SK-N-SH (cell line): ENCODE data around the gene FBXO21. TPM values are rescaled to one million over a fixed set of nuclear protein-coding genes. Genes with fewer than 3 reads are reported as not detected.

Experiments
- CTCF ChIA-PET: fragments of 300-600, 350-600 bp; formaldehyde crosslinking; extraction: SDS; loops from one replicate; lab custom pipeline; 2021; lab: Yijun Ruan, JAX
- POLR2A ChIA-PET: fragments of 350-600 bp; sonication (Branson Sonifier 250); formaldehyde crosslinking; extraction: SDS; loops from one replicate; lab custom pipeline; 2020; ENCODE audit warnings: antibody characterized with exemption, inconsistent platforms; lab: Yijun Ruan, JAX
- DNase-seq: peaks from one replicate; pipeline ENCODE4 v3.0.0; 2012
- H2AFZ ChIP-seq: fragments of 200-600 bp; sonication (generic); 2 replicates; pipeline ENCODE4 v1.8.1; 2016; ENCODE audit warnings: antibody characterized with exemption, mild to moderate bottlenecking, low read depth
- H3F3A ChIP-seq: fragments of 200-600 bp; sonication (generic); replicated peaks from 2 replicates; pipeline ENCODE3; 2016; ENCODE audit warnings: antibody characterized with exemption, mild to moderate bottlenecking; ENCODE audit not compliant: insufficient read depth
- H3K27ac ChIP-seq, 2 experiments: fragments of 200-500 bp in 1 of 2; fragments of 200-600 bp in 1 of 2; sonication (Bioruptor generic) in 1 of 2; sonication (generic), shearing (Covaris generic) in 1 of 2; 2 replicates each; pipeline versions ENCODE4 v1.5.1 to v1.6.1; 2014 to 2016; ENCODE audit warnings: low read depth in 2 of 2, inconsistent platforms in 1 of 2, low read length in 1 of 2, mild to moderate bottlenecking in 1 of 2, mixed read lengths in 1 of 2
- H3K27me3 ChIP-seq: fragments of 200-600 bp; sonication (generic), shearing (Covaris generic); 2 replicates; pipeline ENCODE4 v1.6.1; 2016; ENCODE audit warnings: mixed run types; ENCODE audit not compliant: insufficient read depth
- H3K36me3 ChIP-seq, 2 experiments: fragments of 200-500 bp in 1 of 2; fragments of 200-600 bp in 1 of 2; sonication (Bioruptor generic) in 1 of 2; sonication (generic) in 1 of 2; replicated peaks in 1 of 2; 2 replicates each; pipeline versions ENCODE3 to v1.5.1; 2014 to 2016; ENCODE audit warnings: low read length in 1 of 2, mild to moderate bottlenecking in 1 of 2; ENCODE audit not compliant: insufficient read depth in 2 of 2, control insufficient read depth in 1 of 2
- H3K4me1 ChIP-seq, 2 experiments: fragments of 200-500 bp in 1 of 2; fragments of 200-600 bp in 1 of 2; sonication (Bioruptor generic) in 1 of 2; sonication (generic), shearing (Covaris generic) in 1 of 2; 2 replicates each; pipeline versions ENCODE4 v1.5.1 to v1.6.1; 2014 to 2016; ENCODE audit warnings: low read depth in 1 of 2, low read length in 1 of 2, mixed run types in 1 of 2; ENCODE audit not compliant: insufficient read depth in 2 of 2, control insufficient read depth in 1 of 2
- H3K4me2 ChIP-seq: fragments of 200-600 bp; sonication (generic), shearing (Covaris generic); 2 replicates; pipeline ENCODE4 v1.6.1; 2017; ENCODE audit warnings: mixed run types
- H3K4me3 ChIP-seq, 2 experiments: fragments of 200-500 bp in 1 of 2; fragments of 200-600 bp in 1 of 2; sonication (Bioruptor generic) in 1 of 2; sonication (generic), shearing (Covaris generic) in 1 of 2; 2 replicates each; pipeline versions ENCODE4 v1.5.1 to v1.8.1; 2014 to 2016; ENCODE audit warnings: low read depth in 2 of 2, inconsistent platforms in 1 of 2, low read length in 1 of 2, mild to moderate bottlenecking in 1 of 2, mixed read lengths in 1 of 2, moderate library complexity in 1 of 2
- H3K79me2 ChIP-seq: fragments of 200-600 bp; sonication (generic); 2 replicates; pipeline ENCODE4 v1.8.1; 2017; ENCODE audit warnings: mild to moderate bottlenecking; ENCODE audit not compliant: insufficient read depth
- H3K9ac ChIP-seq: fragments of 200-600 bp; sonication (generic); 2 replicates; pipeline ENCODE4 v1.6.1; 2017; ENCODE audit warnings: mixed run types
- H3K9me2 ChIP-seq: fragments of 200-600 bp; sonication (generic); 2 replicates; pipeline ENCODE4 v1.6.1; 2017; ENCODE audit warnings: mixed run types
- H3K9me3 ChIP-seq: fragments of 200-600 bp; sonication (generic); 2 replicates; pipeline ENCODE4 v1.6.1; 2017; ENCODE audit warnings: mixed run types, mild to moderate bottlenecking, moderate library complexity
- H4K20me1 ChIP-seq: fragments of 200-600 bp; sonication (generic); 2 replicates; pipeline ENCODE4 v1.6.1; 2017; ENCODE audit warnings: mild to moderate bottlenecking, mixed run types; ENCODE audit not compliant: insufficient read depth
- EP300 ChIP-seq, 2 experiments: IDR thresholded peaks; 2 replicates each; pipeline versions ENCODE4 v1.4.0 to v1.6.1; 2012; ENCODE audit warnings: borderline replicate concordance in 1 of 2, low read depth in 1 of 2, low read length in 1 of 2
- EZH2phosphoT487 ChIP-seq: fragments of 200-600 bp; sonication (generic); IDR thresholded peaks from 2 replicates; pipeline ENCODE4 v1.6.1; 2017; ENCODE audit warnings: low read depth, mixed run types, mild to moderate bottlenecking, antibody characterized with exemption, moderate library complexity, borderline replicate concordance
- FOSL2 ChIP-seq: IDR thresholded peaks from 2 replicates; pipeline ENCODE4 v1.4.0; 2012; ENCODE audit warnings: low read depth, mild to moderate bottlenecking, moderate library complexity, borderline replicate concordance
- GATA2 ChIP-seq: sonication (generic); formaldehyde crosslinking; IDR thresholded peaks from 2 replicates; pipeline ENCODE4 v1.5.0; 2020; ENCODE audit warnings: mild to moderate bottlenecking, missing genetic modification reagents
- TCF12 ChIP-seq: IDR thresholded peaks from 2 replicates; pipeline ENCODE4 v1.4.0; 2012
- TEAD4 ChIP-seq: IDR thresholded peaks from 2 replicates; pipeline ENCODE4 v1.4.0; 2012; ENCODE audit warnings: mild to moderate bottlenecking, borderline replicate concordance; ENCODE audit not compliant: insufficient read depth
- WGBS: methylation state at CpG from one replicate; pipeline ENCODE4 v1.1.6; 2017; ENCODE audit warnings: low lambda C conversion rate; 5-methylcytosine and 5-hydroxymethylcytosine counted together
- polyA plus RNA-seq, 3 experiments: library from polyadenylated mRNA; depleted of rRNA; stranded (reverse); fragments of >200 nt; gene quantifications; 2 replicates each; pipeline ENCODE4 v1.2.3, GENCODE V29; 2012
- TF ChIP-seq, protein P1 (sequence below): fragments of 200-600 bp; sonication (generic); IDR thresholded peaks from 2 replicates; pipeline ENCODE4 v1.6.1; 2017; ENCODE audit warnings: antibody characterized with exemption, mild to moderate bottlenecking, moderate library complexity
- TF ChIP-seq, protein P2 (sequence below): fragments of 150-350 bp; IDR thresholded peaks from 2 replicates; pipeline ENCODE4 v1.6.1; 2016; ENCODE audit warnings: mild to moderate bottlenecking, low read depth, low read length
- TF ChIP-seq, protein P3 (sequence below): IDR thresholded peaks from 2 replicates; pipeline ENCODE4 v1.6.1; 2012; ENCODE audit warnings: mild to moderate bottlenecking, low read depth, low read length, moderate library complexity
- TF ChIP-seq, protein P4 (sequence below): IDR thresholded peaks from 2 replicates; pipeline ENCODE4 v1.4.0; 2012; ENCODE audit warnings: low read depth, borderline replicate concordance

FBXO21 gene
- polyA plus RNA-seq, 1 of the 3 experiments (the other 2 are of a cell fraction) = 44.2 TPM

DNA sequence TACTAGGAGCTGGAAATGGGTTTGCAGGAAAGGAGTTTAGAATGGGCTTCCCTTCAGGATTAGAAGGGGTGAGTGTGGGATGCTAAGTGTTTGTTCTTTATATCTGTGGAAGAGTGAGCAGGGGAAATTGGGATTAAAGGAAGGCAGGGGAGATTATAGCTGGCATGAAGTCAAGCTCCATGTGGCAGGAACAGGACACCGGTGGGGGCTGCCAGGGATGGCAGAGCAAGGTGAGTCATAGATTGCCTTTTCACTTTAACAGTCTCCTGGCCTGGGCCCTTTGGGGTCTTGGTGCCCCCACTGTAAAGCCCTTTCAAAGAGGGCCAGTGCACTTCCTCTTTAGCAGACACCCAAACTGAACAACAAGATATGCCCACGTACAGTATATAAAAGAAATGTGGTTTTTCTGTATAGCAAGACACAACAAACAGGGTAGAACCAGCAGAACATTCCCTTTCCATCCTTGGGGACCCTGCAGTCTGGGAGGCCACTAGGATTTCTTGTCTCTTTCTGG, 23.1 kb upstream of the FBXO21 start:
- CTCF ChIA-PET = interaction anchor here (0.6 to 15.9 kb wide), 36 partner anchors 8 to 1165 kb away, joined by 3 to 320 read pairs (median 4); no protein-coding TSS in a partner anchor
- WGBS = 3% methylated on average over 2 of the region's 2 CpGs

DNA sequence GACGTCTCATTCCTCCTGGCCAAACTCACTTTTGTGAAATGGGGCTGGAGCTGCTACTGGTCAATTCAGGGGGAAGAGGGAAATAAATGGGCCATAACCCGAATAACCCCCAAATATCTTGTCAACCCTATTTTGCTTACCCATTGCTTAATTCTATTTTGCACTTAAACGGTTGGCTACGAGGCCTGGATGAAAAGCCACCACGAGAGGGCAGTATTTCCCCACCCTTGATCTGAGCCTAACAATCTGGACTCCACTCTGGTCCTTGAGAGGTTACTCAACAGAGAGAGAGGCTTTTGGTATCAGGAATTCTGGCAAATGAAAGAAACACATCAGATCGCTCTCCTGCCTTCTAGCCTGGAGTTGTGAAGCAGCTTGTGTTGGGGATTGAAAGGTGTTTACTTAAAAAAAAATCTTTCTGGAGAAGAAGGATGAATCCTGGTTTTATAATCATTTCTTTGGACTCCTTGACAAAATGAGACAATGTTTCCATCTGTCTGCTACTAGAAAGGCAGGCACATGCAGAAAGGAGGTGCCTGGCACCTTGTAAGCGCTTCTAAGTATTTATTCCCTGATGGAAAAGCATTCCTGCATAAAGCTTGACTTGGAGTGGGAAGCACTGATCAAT, 22.4 kb upstream of the FBXO21 start:
- no peaks in the 10 kb centered on the region for H3F3A ChIP-seq
- no peaks in the 10 kb centered on the region for H3K36me3 ChIP-seq
- 15% methylated on average over 7 of the region's 7 CpGs for WGBS
- no peaks in the 10 kb centered on the region for H4K20me1 ChIP-seq
- H3K4me1 ChIP-seq = no peaks in the 10 kb centered on the region; a peak in 1 of 4 replicates
- no peak overlapping the region for H2AFZ ChIP-seq
- H3K79me2 ChIP-seq = no peaks in the 10 kb centered on the region
- no peak overlapping the region for H3K27ac ChIP-seq
- ChIA-PET CTCF (interaction anchor here (0.6 to 15.9 kb wide), 41 partner anchors 9 to 1165 kb away, joined by 3 to 320 read pairs (median 4); no protein-coding TSS in a partner anchor), POLR2A (no interaction called here)
- no peaks in the 10 kb centered on the region; the same call in 1 of the 2 replicates for H3K27me3 ChIP-seq
- DNase-seq = peak; percentile 83
- peak overlapping the region in 1 of 2 experiments; percentile 35; a peak in 1 of 4 replicates for H3K4me3 ChIP-seq
- no peak overlapping the region for H3K4me2 ChIP-seq
- no peaks in the 10 kb centered on the region for H3K9me2 ChIP-seq
- no peak overlapping the region for H3K9ac ChIP-seq
- no peaks in the 10 kb centered on the region for H3K9me3 ChIP-seq
- TF ChIP-seq, protein P1, sequence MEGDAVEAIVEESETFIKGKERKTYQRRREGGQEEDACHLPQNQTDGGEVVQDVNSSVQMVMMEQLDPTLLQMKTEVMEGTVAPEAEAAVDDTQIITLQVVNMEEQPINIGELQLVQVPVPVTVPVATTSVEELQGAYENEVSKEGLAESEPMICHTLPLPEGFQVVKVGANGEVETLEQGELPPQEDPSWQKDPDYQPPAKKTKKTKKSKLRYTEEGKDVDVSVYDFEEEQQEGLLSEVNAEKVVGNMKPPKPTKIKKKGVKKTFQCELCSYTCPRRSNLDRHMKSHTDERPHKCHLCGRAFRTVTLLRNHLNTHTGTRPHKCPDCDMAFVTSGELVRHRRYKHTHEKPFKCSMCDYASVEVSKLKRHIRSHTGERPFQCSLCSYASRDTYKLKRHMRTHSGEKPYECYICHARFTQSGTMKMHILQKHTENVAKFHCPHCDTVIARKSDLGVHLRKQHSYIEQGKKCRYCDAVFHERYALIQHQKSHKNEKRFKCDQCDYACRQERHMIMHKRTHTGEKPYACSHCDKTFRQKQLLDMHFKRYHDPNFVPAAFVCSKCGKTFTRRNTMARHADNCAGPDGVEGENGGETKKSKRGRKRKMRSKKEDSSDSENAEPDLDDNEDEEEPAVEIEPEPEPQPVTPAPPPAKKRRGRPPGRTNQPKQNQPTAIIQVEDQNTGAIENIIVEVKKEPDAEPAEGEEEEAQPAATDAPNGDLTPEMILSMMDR = peak; percentile 96
- TF ChIP-seq TCF12 (no peak), EP300 (IDR thresholded peaks at IDR 0.05; ENCODE audit: borderline replicate concordance in 1 of 2, low read depth in 1 of 2, low read length in 1 of 2) (no peak), EZH2phosphoT487 (no peak)
- TF ChIP-seq, protein P2, sequence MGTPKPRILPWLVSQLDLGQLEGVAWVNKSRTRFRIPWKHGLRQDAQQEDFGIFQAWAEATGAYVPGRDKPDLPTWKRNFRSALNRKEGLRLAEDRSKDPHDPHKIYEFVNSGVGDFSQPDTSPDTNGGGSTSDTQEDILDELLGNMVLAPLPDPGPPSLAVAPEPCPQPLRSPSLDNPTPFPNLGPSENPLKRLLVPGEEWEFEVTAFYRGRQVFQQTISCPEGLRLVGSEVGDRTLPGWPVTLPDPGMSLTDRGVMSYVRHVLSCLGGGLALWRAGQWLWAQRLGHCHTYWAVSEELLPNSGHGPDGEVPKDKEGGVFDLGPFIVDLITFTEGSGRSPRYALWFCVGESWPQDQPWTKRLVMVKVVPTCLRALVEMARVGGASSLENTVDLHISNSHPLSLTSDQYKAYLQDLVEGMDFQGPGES = no peak
- TF ChIP-seq, protein P3, sequence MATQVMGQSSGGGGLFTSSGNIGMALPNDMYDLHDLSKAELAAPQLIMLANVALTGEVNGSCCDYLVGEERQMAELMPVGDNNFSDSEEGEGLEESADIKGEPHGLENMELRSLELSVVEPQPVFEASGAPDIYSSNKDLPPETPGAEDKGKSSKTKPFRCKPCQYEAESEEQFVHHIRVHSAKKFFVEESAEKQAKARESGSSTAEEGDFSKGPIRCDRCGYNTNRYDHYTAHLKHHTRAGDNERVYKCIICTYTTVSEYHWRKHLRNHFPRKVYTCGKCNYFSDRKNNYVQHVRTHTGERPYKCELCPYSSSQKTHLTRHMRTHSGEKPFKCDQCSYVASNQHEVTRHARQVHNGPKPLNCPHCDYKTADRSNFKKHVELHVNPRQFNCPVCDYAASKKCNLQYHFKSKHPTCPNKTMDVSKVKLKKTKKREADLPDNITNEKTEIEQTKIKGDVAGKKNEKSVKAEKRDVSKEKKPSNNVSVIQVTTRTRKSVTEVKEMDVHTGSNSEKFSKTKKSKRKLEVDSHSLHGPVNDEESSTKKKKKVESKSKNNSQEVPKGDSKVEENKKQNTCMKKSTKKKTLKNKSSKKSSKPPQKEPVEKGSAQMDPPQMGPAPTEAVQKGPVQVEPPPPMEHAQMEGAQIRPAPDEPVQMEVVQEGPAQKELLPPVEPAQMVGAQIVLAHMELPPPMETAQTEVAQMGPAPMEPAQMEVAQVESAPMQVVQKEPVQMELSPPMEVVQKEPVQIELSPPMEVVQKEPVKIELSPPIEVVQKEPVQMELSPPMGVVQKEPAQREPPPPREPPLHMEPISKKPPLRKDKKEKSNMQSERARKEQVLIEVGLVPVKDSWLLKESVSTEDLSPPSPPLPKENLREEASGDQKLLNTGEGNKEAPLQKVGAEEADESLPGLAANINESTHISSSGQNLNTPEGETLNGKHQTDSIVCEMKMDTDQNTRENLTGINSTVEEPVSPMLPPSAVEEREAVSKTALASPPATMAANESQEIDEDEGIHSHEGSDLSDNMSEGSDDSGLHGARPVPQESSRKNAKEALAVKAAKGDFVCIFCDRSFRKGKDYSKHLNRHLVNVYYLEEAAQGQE = no peak

More for the DNA sequence above, 23.1 kb upstream of the FBXO21 start:
- no peaks in the 10 kb centered on the region for H3K9me2 ChIP-seq
- POLR2A ChIA-PET = no interaction called here
- H3K4me1 ChIP-seq = no peaks in the 10 kb centered on the region; a peak in 1 of 4 replicates
- no peaks in the 10 kb centered on the region for H3K79me2 ChIP-seq
- no peak overlapping the region for H3K4me3 ChIP-seq
- H3K9me3 ChIP-seq = no peaks in the 10 kb centered on the region
- H3K27ac ChIP-seq = no peak overlapping the region
- H4K20me1 ChIP-seq = no peaks in the 10 kb centered on the region
- no peak for TF ChIP-seq FOSL2
- no peak for TF ChIP-seq TEAD4
- TF ChIP-seq, protein P4, sequence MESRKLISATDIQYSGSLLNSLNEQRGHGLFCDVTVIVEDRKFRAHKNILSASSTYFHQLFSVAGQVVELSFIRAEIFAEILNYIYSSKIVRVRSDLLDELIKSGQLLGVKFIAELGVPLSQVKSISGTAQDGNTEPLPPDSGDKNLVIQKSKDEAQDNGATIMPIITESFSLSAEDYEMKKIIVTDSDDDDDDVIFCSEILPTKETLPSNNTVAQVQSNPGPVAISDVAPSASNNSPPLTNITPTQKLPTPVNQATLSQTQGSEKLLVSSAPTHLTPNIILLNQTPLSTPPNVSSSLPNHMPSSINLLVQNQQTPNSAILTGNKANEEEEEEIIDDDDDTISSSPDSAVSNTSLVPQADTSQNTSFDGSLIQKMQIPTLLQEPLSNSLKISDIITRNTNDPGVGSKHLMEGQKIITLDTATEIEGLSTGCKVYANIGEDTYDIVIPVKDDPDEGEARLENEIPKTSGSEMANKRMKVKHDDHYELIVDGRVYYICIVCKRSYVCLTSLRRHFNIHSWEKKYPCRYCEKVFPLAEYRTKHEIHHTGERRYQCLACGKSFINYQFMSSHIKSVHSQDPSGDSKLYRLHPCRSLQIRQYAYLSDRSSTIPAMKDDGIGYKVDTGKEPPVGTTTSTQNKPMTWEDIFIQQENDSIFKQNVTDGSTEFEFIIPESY = no peak
- TF ChIP-seq, protein P1 = no peak
- no peak for TF ChIP-seq GATA2 (CRISPR knock-in tag)
- no peak for TF ChIP-seq EP300 (IDR thresholded peaks at IDR 0.05; ENCODE audit: borderline replicate concordance in 1 of 2, low read depth in 1 of 2, low read length in 1 of 2)
- TF ChIP-seq EZH2phosphoT487 = no peak
- no peaks in the 10 kb centered on the region for H3K36me3 ChIP-seq
- no peak overlapping the region for H3K4me2 ChIP-seq
- H3F3A ChIP-seq = no peaks in the 10 kb centered on the region
- H3K9ac ChIP-seq = no peak overlapping the region
- no peaks in the 10 kb centered on the region; the same call in 1 of the 2 replicates for H3K27me3 ChIP-seq
- no peak overlapping the region for H2AFZ ChIP-seq
- no peak for DNase-seq
